Endothelial cell of umbilical vein (primary cell): ENCODE results near the gene MYOM3. TPM values are rescaled to one million over a fixed set of nuclear protein-coding genes. Genes with fewer than 3 reads are reported as not detected.

Experiments
- BruUV-seq: library from RNA; stranded (reverse); fragments of 400-500 nt; replicated peaks from 2 replicates; lab custom pipeline; 2021; lab: Mats Ljungman, UMichigan
- CTCF ChIA-PET: fragments of 300-600, 350-600 bp; sonication (Branson Sonifier 250); formaldehyde crosslinking; loops from one replicate; lab custom pipeline; 2021; ENCODE audit warnings: antibody characterized with exemption, inconsistent platforms; lab: Charles Lee
- POLR2A ChIA-PET: fragments of 300-600, 350-600 bp; sonication (Branson Sonifier 250); formaldehyde crosslinking; loops from one replicate; lab custom pipeline; 2021; ENCODE audit warnings: antibody characterized with exemption, inconsistent platforms; lab: Charles Lee
- DNase-seq: peaks from one replicate; pipeline ENCODE4 v3.0.0-alpha.2; 2011; ENCODE audit warnings: low read depth, low spot score
- FAIRE-seq: peaks from 2 replicates; lab custom pipeline; 2011; peaks lifted over from hg19 to GRCh38; lab: Jason Lieb, UNC
- H2AFZ ChIP-seq: 2 replicates; pipeline ENCODE4 v1.6.0; 2012; ENCODE audit warnings: low read depth, low read length, control low read depth, inconsistent platforms
- H3K27ac ChIP-seq: 2 replicates; pipeline ENCODE4 v1.5.1; 2011; ENCODE audit warnings: low read depth, mild to moderate bottlenecking, control low read depth, low read length, moderate library complexity; ENCODE audit not compliant: insufficient read depth
- H3K27me3 ChIP-seq, 2 experiments: 2 replicates each; pipeline versions ENCODE4 v1.6.0 to v1.6.1; 2011; ENCODE audit warnings: low read length in 2 of 2, mixed read lengths in 1 of 2; ENCODE audit not compliant: control insufficient read depth in 2 of 2, insufficient read depth in 2 of 2
- H3K36me3 ChIP-seq, 2 experiments: 2 replicates in 1 of 2; 3 replicates in 1 of 2; pipeline ENCODE4 v1.5.1; 2011; ENCODE audit warnings: low read length in 2 of 2, mild to moderate bottlenecking in 1 of 2, moderate library complexity in 1 of 2; ENCODE audit not compliant: control insufficient read depth in 2 of 2, insufficient read depth in 2 of 2; ENCODE audit errors: extremely low read depth in 1 of 2
- H3K4me1 ChIP-seq: 3 replicates; pipeline ENCODE4 v1.5.1; 2011; ENCODE audit warnings: mild to moderate bottlenecking, low read length; ENCODE audit not compliant: control insufficient read depth, insufficient read depth; ENCODE audit errors: extremely low read depth
- H3K4me2 ChIP-seq: 2 replicates; pipeline ENCODE4 v1.6.1; 2011; ENCODE audit warnings: low read length, control low read depth, mixed read lengths; ENCODE audit not compliant: insufficient read depth
- H3K4me3 ChIP-seq, 3 experiments: fragments of 200-600 bp in 1 of 3; sonication (generic), shearing (Covaris generic) in 1 of 3; replicated peaks in 1 of 3; 2 replicates each; pipeline ENCODE4 v1.5.1; 2011 to 2016; ENCODE audit warnings: control low read depth in 3 of 3, low read length in 3 of 3, mild to moderate bottlenecking in 2 of 3, inconsistent platforms in 1 of 3, low read depth in 1 of 3, moderate library complexity in 1 of 3; ENCODE audit not compliant: insufficient read depth in 1 of 3
- H3K79me2 ChIP-seq: 2 replicates; pipeline ENCODE4 v1.6.0; 2012; ENCODE audit warnings: low read length, inconsistent platforms; ENCODE audit not compliant: control insufficient read depth, insufficient read depth
- H3K9ac ChIP-seq: replicated peaks from 2 replicates; pipeline ENCODE3; 2011; ENCODE audit warnings: low read length, control low read depth; ENCODE audit not compliant: insufficient read depth; ENCODE audit errors: extremely low read depth
- H3K9me1 ChIP-seq: replicated peaks from 3 replicates; pipeline ENCODE4 v1.6.0; 2011; ENCODE audit warnings: mild to moderate bottlenecking, low read length; ENCODE audit not compliant: control insufficient read depth, insufficient read depth; ENCODE audit errors: extremely low read depth
- H3K9me3 ChIP-seq: replicated peaks from 2 replicates; pipeline ENCODE4 v1.5.1; 2012; ENCODE audit warnings: low read length, inconsistent platforms; ENCODE audit not compliant: control insufficient read depth, insufficient read depth
- H4K20me1 ChIP-seq: replicated peaks from 2 replicates; pipeline ENCODE3; 2011; ENCODE audit warnings: mild to moderate bottlenecking, low read length; ENCODE audit not compliant: control insufficient read depth, insufficient read depth; ENCODE audit errors: extremely low read depth
- EZH2 ChIP-seq: IDR thresholded peaks from 2 replicates; pipeline ENCODE4 v1.6.1; 2012; ENCODE audit warnings: borderline replicate concordance, low read depth, mild to moderate bottlenecking, moderate library complexity, low read length, inconsistent platforms; ENCODE audit not compliant: severe bottlenecking
- FOS ChIP-seq: IDR thresholded peaks from 2 replicates; pipeline ENCODE4 v1.6.1; 2011; ENCODE audit warnings: mild to moderate bottlenecking, low read length, moderate library complexity, borderline replicate concordance; ENCODE audit not compliant: insufficient read depth
- GATA2 ChIP-seq: IDR thresholded peaks from 2 replicates; pipeline ENCODE4 v1.7.0; 2011; ENCODE audit warnings: low read depth, mild to moderate bottlenecking, moderate library complexity, mixed read lengths, low read length; ENCODE audit not compliant: insufficient read length, insufficient read depth
- JUN ChIP-seq: IDR thresholded peaks from 2 replicates; pipeline ENCODE4 v1.6.1; 2011; ENCODE audit warnings: borderline replicate concordance, low read depth; ENCODE audit not compliant: insufficient read length, insufficient read depth
- MYC ChIP-seq: IDR thresholded peaks from one replicate; pipeline ENCODE4 v1.6.1; 2011; ENCODE audit warnings: mild to moderate bottlenecking, low read depth, low read length
- POLR2A ChIP-seq: IDR thresholded peaks from 2 replicates; pipeline ENCODE4 v1.6.1; 2012; ENCODE audit warnings: low read depth, mild to moderate bottlenecking, control low read depth, low read length
- POLR2AphosphoS5 ChIP-seq: IDR thresholded peaks from 2 replicates; pipeline ENCODE4 v1.6.1; 2012; ENCODE audit warnings: low read depth, mild to moderate bottlenecking, control low read depth, low read length, moderate library complexity; ENCODE audit not compliant: insufficient read depth
- dilution Hi-C: fragments of 300-500 bp; cut with MboI; formaldehyde crosslinking; loops from one replicate; pipeline ENCODE4 v1.15.0; 2019; ENCODE audit warnings: low sequenced_read_pairs; ENCODE audit not compliant: extremely low pct_ligation_motif_present
- intact Hi-C: fragments of 100-400 bp; cut with micrococcal nuclease; formaldehyde crosslinking; loops from one replicate; pipeline ENCODE4 v1.10.0; 2022
- polyA plus RNA-seq, 4 experiments: library from polyadenylated mRNA; depleted of rRNA in 3 of 4; stranded (reverse) in 3 of 4; unstranded in 1 of 4; fragments of >200 nt; gene quantifications; 2 replicates each; pipeline versions ENCODE4 v1.2.1 to v1.2.3, GENCODE V29; 2011 to 2012; ENCODE audit warnings: missing spikeins in 1 of 4
- total RNA-seq: library from RNA; stranded (reverse); gene quantifications from 2 replicates; pipeline ENCODE4 v1.2.3, GENCODE V29; 2021
- TF ChIP-seq, protein P1 (sequence below), 2 donors: IDR thresholded peaks; 1 replicate in 1 of 2; 2 replicates in 1 of 2; pipeline ENCODE4 v1.5.1; 2011; ENCODE audit warnings: low read length in 2 of 2, mild to moderate bottlenecking in 2 of 2, moderate library complexity in 2 of 2, control low read depth in 1 of 2, inconsistent platforms in 1 of 2, low read depth in 1 of 2; ENCODE audit not compliant: insufficient read depth in 1 of 2; ENCODE audit errors: extremely low read depth in 1 of 2
- TF ChIP-seq, protein P2 (sequence below): IDR thresholded peaks from 2 replicates; pipeline ENCODE4 v1.6.1; 2011; ENCODE audit not compliant: insufficient read depth, insufficient read length

MYOM3 gene
- total and polyA plus RNA-seq, 2 donors (not counting 3 experiments of a cell fraction or from before 2014, with no cell fraction given): 0.11 to 0.40 TPM

DNA sequence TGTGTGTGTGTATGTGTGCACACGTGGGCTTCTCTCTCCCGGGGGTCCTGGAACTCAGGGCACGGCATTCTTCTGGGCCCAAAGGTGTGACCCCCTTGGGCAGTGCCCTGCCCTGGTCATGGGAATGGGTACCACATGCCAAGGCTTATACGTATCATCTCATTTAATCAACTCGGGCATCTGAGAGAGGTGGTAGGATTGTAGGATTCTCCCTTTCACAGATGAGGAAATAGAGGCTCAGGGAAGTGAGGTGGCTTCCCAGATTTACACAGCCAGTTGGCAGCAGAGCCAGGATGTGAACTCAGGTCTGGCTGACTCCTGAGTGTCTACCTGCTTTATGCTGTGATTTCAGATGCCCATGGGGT is 15.2 kb downstream of the MYOM3 start:
- no peak overlapping the region for H3K4me2 ChIP-seq
- H4K20me1 ChIP-seq: no peaks in the 10 kb centered on the region
- DNase-seq (no peak), FAIRE-seq (no peak)
- no peak overlapping the region for H3K9ac ChIP-seq
- dilution Hi-C loops: no loop called here
- no peaks in the 10 kb centered on the region for H3K36me3 ChIP-seq
- H3K9me1 ChIP-seq: no peaks in the 10 kb centered on the region
- H2AFZ ChIP-seq: no peak overlapping the region
- H3K4me1 ChIP-seq: no peaks in the 10 kb centered on the region
- H3K27ac ChIP-seq: no peak overlapping the region
- intact Hi-C loops: no loop called here
- H3K4me3 ChIP-seq: no peak overlapping the region
- POLR2A ChIA-PET: no interaction called here
- TF ChIP-seq, protein P1, sequence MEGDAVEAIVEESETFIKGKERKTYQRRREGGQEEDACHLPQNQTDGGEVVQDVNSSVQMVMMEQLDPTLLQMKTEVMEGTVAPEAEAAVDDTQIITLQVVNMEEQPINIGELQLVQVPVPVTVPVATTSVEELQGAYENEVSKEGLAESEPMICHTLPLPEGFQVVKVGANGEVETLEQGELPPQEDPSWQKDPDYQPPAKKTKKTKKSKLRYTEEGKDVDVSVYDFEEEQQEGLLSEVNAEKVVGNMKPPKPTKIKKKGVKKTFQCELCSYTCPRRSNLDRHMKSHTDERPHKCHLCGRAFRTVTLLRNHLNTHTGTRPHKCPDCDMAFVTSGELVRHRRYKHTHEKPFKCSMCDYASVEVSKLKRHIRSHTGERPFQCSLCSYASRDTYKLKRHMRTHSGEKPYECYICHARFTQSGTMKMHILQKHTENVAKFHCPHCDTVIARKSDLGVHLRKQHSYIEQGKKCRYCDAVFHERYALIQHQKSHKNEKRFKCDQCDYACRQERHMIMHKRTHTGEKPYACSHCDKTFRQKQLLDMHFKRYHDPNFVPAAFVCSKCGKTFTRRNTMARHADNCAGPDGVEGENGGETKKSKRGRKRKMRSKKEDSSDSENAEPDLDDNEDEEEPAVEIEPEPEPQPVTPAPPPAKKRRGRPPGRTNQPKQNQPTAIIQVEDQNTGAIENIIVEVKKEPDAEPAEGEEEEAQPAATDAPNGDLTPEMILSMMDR (IDR thresholded peaks at IDR 0.05; ENCODE audit: extremely low read depth in 1 of 2, insufficient read depth in 1 of 2, low read depth in 1 of 2, low read length in 2 of 2): no peak
- TF ChIP-seq EZH2 (no peak), POLR2AphosphoS5 (no peak), JUN (no peak), FOS (no peak), GATA2 (no peak), MYC (no peak), POLR2A (no peak)
- TF ChIP-seq, protein P2, sequence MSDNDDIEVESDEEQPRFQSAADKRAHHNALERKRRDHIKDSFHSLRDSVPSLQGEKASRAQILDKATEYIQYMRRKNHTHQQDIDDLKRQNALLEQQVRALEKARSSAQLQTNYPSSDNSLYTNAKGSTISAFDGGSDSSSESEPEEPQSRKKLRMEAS: no peak
- no peaks in the 10 kb centered on the region for H3K27me3 ChIP-seq
- no peaks in the 10 kb centered on the region for H3K79me2 ChIP-seq
- no peaks in the 10 kb centered on the region for H3K9me3 ChIP-seq
- CTCF ChIA-PET: interaction anchor here (1.2 to 1.6 kb wide), 2 partner anchors 16 to 25 kb away, joined by 3 to 4 read pairs; partner anchors contain the start of gene MYOM3
- no TSS peak for BruUV-seq
